Measurements from ENCODE around the gene ALK.

Gene ALK

DNA sequence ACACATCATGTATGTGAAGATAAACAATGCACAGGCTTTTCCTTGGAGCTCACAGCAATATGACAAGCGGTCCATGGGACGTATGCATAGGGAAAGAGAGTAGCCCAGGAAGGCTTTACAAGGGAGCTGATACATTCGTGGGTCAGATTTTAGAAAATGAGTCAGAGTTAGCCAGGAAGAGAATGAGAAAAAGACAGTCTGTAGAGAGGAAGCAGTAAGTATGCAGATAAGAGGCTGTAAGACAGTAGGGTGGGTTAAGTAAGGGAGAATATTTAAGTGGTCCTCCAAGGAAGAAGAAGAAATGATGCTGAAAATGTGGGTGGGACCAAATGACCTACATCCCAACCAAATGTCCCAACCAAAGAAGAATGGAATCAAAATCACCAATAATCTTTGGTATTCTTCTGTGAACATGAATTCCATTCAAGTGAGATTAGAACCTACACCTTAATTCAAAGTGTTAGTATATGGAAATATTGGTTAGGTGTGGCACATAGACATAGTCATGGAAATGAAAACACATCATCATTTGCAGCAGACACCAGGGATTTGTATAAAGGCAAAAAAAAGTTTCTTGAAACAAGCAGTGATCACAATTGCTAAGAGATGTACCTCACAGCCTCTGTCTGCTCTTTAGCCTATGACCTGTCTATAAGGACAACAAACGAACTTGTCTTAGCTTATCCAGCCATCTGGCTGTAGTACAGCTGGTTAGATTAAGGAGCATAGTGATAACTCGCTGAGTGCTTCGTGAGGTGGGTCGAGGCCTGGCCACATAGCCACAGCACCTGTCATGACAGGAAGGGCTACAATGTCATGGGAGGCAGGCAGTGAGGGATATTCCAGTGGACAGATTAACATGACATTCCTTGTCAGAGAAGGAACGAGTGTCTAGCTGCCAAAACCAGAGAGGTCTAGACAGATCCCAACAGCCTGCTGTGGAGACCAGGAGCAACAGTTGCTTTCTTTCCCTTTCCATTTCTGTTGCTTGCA lies 133.6 kb downstream of the ALK start:
- TF ChIP-seq, protein P1, sequence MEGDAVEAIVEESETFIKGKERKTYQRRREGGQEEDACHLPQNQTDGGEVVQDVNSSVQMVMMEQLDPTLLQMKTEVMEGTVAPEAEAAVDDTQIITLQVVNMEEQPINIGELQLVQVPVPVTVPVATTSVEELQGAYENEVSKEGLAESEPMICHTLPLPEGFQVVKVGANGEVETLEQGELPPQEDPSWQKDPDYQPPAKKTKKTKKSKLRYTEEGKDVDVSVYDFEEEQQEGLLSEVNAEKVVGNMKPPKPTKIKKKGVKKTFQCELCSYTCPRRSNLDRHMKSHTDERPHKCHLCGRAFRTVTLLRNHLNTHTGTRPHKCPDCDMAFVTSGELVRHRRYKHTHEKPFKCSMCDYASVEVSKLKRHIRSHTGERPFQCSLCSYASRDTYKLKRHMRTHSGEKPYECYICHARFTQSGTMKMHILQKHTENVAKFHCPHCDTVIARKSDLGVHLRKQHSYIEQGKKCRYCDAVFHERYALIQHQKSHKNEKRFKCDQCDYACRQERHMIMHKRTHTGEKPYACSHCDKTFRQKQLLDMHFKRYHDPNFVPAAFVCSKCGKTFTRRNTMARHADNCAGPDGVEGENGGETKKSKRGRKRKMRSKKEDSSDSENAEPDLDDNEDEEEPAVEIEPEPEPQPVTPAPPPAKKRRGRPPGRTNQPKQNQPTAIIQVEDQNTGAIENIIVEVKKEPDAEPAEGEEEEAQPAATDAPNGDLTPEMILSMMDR (IDR thresholded peaks at IDR 0.05) = no peak

DNA sequence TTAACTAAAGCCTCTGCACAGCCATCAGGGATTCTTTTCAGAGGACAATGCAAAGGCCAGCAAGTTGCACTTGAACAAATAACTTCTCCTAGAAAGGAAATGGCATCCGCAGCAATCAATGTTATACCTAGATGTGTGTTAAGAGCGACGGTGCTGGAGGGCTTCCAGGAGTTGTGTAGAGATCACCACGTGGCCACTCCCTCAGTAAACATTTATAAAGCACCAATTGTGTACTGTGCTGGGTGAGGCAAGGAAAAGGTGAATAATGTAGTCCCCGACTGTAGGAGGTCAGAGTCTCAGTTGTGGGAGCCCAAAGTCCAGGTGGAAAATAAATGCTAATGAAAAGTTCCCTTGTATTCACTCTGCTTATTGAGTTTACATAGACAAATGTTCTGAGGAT lies 135.0 kb downstream of the ALK start:
- TF ChIP-seq, protein P1 (IDR thresholded peaks at IDR 0.05) = no peak

DNA sequence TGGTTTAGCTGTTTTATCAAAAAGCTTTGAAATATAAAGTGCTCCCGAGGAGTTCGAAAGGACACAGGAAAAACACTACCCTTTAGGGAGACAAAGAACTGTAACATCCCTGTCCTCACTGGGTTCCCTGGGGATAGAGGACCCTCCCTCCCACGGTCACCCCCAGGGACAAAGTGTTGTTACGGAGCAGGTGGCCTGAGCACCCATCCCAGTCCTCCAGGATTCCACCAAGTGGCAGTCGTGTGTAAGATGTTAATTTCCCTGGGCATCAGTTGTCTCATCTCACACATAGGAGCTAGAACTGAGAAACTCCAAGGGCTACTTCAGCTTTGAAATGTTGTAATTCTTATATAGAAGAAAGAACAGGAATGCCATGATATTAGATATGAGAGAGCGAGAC lies 137.7 kb downstream of the ALK start:
- TF ChIP-seq, protein P1 (IDR thresholded peaks at IDR 0.05) = no peak

DNA sequence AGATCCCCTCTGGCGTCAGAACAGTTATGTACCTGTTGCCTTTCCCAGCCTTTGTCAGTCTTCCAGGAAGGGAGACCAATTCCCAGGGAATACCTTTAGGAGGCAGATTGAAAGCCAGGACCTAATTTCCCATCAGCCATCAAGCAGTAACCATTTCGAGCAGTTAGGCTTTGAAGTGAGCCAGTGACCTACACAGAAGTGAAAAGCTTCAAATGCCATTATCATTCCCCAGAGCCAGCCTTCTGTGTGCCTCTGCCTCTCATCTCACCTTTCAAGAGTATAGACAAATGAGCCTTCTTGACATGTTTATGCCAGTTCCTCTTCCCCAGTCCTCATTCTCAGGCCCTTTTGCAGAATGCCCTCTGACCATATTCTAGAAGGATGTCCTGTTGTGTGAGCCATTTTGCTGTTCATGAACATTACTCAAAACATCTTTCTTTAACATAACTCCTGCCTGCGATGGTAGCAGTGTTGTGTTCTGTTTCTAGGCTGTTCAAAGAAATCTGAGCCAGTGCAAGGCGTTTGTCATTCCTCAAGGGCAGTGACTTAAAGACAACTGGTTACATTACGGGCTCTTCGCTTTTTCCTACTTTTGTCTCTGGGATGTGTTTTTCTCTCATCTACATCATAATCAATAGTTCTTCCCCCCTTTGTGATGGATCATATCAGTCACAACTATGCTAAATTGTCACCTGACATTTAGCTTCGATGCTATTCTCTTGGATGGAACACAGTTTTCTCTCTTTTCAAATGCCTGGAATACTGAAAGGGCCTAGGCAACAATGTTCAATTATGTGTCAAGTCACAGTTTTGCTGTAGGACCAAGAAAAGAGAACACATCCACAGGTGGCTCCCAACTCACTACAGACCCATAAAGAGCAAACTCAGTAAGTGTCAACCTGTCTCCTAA lies 138.6 kb downstream of the ALK start:
- TF ChIP-seq, protein P1 (IDR thresholded peaks at IDR 0.05) = no peak

DNA sequence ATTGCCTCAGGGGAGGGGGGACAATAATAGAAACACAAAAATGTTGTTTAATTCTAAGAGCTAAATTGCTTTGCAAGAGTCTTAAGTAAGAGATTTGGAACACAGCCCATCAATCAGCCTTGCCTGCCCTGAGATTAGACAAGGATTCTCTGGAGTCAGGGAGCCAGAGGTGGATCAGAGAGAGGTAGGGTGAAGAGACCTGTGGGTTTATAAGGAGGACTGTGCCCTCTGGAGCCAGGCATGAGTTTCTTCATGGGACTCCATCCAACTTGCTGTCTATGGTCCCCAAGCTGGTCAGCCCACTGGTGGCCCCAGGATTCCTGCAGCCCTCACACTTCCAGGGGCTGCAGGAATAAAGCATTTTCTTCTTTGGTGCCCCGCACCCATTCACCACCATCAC lies 139.3 kb downstream of the ALK start:
- TF ChIP-seq, protein P1 (IDR thresholded peaks at IDR 0.05) = no peak

DNA sequence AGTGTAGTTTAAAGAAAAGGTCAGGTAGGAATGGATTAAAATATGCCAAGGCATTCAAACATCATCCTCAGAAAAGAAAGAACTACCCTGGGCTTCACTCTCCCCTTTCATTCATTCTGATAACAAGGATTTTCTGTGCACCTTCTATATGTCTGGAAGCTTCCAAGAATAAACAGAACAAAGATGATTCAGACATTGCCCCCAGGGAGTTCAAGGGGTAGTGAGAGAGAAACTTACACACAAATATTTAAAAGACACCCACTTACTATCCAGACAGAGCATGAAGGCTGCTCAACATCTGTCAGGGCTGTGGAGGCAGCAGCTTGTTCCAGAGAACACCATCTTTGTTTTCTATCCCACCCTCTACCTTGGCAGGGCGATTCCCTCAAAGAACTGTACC lies 140.5 kb downstream of the ALK start:
- TF ChIP-seq, protein P1 (IDR thresholded peaks at IDR 0.05) = no peak

DNA sequence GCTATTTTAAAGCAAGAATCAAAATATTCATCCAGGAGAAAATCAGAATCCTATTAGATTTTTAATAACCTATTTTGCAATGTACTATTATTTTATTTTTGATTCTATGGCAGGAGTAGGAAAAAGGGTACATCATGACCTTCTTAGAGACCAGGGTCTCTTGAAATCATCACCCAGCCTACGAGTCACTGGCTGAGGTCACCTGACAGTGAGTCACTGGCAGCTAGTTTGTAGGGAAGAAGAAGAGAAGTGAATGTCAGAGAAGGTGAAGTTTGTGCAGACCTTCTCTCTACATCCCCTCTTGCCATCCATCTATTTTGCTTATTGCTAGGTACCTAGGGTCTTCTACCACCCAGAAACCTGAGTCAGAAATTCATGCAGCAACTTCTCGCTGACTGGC lies 144.2 kb downstream of the ALK start:
- TF ChIP-seq, protein P1 (IDR thresholded peaks at IDR 0.05) = no peak

All from LNCAP (cell line).